Esophagus muscularis mucosa (tissue), 4 donors: ENCODE results near the gene ABI3BP. TPM values are rescaled to one million over a fixed set of nuclear protein-coding genes. Genes with fewer than 3 reads are reported as not detected.
A peak's percentile ranks its signal among the peaks of the same experiment; 100 is the strongest.

Experiments used
- DNase-seq: peaks from one replicate; pipeline ENCODE4 v3.0.0-alpha.2; 2017; ENCODE audit errors: extremely low spot score
- H3K27ac ChIP-seq, 4 donors: fragments of 200-600 bp; sonication (generic); replicated peaks in 1 of 4; 1 replicate in 3 of 4; 2 replicates in 1 of 4; pipeline ENCODE4 v1.5.1; 2016 to 2019; ENCODE audit warnings: mild to moderate bottlenecking in 1 of 4
- H3K27me3 ChIP-seq, 4 donors: fragments of 200-600 bp; sonication (generic); one replicate each; pipeline versions ENCODE4 v1.5.1 to v1.6.0; 2016 to 2019
- H3K36me3 ChIP-seq, 4 donors: fragments of 200-600 bp; sonication (generic); one replicate each; pipeline ENCODE4 v1.5.1; 2016 to 2019
- H3K4me1 ChIP-seq, 4 donors: fragments of 200-600 bp; sonication (generic); one replicate each; pipeline ENCODE4 v1.5.1; 2016 to 2019
- H3K4me3 ChIP-seq, 4 donors: fragments of 200-600 bp; sonication (generic); 1 replicate in 2 of 4; 2 replicates in 2 of 4; pipeline ENCODE4 v1.5.1; 2016 to 2019; ENCODE audit warnings: mild to moderate bottlenecking in 4 of 4, moderate library complexity in 1 of 4
- H3K9me3 ChIP-seq, 4 donors: fragments of 200-600 bp; sonication (generic); 1 replicate in 3 of 4; 2 replicates in 1 of 4; pipeline ENCODE4 v1.5.1; 2016 to 2019
- CTCF ChIP-seq, 3 experiments: fragments of 200-600 bp in 2 of 3; fragments of 450-650 bp in 1 of 3; sonication (generic) in 2 of 3; IDR thresholded peaks; one replicate each; pipeline ENCODE4 v1.5.1; 2017 to 2019; ENCODE audit warnings: antibody characterized with exemption in 3 of 3, mild to moderate bottlenecking in 2 of 3, moderate library complexity in 1 of 3
- EP300 ChIP-seq: sonication (generic); formaldehyde crosslinking; IDR thresholded peaks from one replicate; pipeline ENCODE4 v1.6.1; 2017; ENCODE audit warnings: antibody characterized with exemption
- POLR2A ChIP-seq: fragments of 450-650 bp; IDR thresholded peaks from one replicate; pipeline ENCODE4 v1.6.1; 2017; ENCODE audit warnings: antibody characterized with exemption, moderate library complexity, mild to moderate bottlenecking, low read depth
- POLR2AphosphoS5 ChIP-seq, 2 donors: sonication (generic); formaldehyde crosslinking; IDR thresholded peaks; one replicate each; pipeline ENCODE4 v1.6.1; 2017; ENCODE audit warnings: antibody characterized with exemption in 2 of 2
- WGBS: methylation state at CpG from one replicate; pipeline ENCODE4 v1.1.5; 2018; 5-methylcytosine and 5-hydroxymethylcytosine counted together
- intact Hi-C: fragments of 100-400 bp; cut with DNase I; formaldehyde crosslinking; loops from one replicate; pipeline ENCODE4 v1.15.1; 2023
- total RNA-seq, 4 donors: library from RNA; depleted of rRNA; stranded (reverse); fragments of >200 nt; gene quantifications; one replicate each; pipeline versions ENCODE4 v1.1.0 to v1.2.1, GENCODE V29; 2016

The ABI3BP gene
- total RNA-seq, 4 donors from 2014 or later, result 25.7 to 67.3 (median 61.5) TPM

- no peak for DNase-seq
- no peak for TF ChIP-seq EP300
- no peak for TF ChIP-seq CTCF (IDR thresholded peaks at IDR 0.05)
- TF ChIP-seq POLR2A, result no peak
- no peak for TF ChIP-seq POLR2AphosphoS5 (IDR thresholded peaks at IDR 0.05)
- WGBS, result 70% methylated on average over 1 of the region's 1 CpG
- no peak overlapping the region for H3K27ac ChIP-seq
- no peaks in the 10 kb centered on the region for H3K27me3 ChIP-seq
- no peak overlapping the region for H3K4me3 ChIP-seq
- intact Hi-C loops, result no loop called here
- H3K4me1 ChIP-seq, result no peaks in the 10 kb centered on the region
- H3K9me3 ChIP-seq, result peaks cover 0 to 3% (median 0%) of the 10 kb centered on the region in 4 donors
- no peaks in the 10 kb centered on the region for H3K36me3 ChIP-seq
These were observed 17.1 kb upstream of the ABI3BP start for GRCh38 chr3:101010296-101010695.

- no peak for DNase-seq
- intact Hi-C loops, result no loop called here
- Histone ChIP-seq H3K27ac (no peak overlapping the region), H3K4me1 (no peaks in the 10 kb centered on the region), H3K9me3 (peaks cover 0 to 3% (median 0%) of the 10 kb centered on the region in 4 donors), H3K27me3 (no peaks in the 10 kb centered on the region), H3K4me3 (no peak overlapping the region), H3K36me3 (no peaks in the 10 kb centered on the region)
- no peak for TF ChIP-seq EP300
- no peak for TF ChIP-seq POLR2AphosphoS5 (IDR thresholded peaks at IDR 0.05)
- TF ChIP-seq POLR2A, result no peak
- TF ChIP-seq CTCF (IDR thresholded peaks at IDR 0.05), result no peak
- WGBS, result 52% methylated on average over 2 of the region's 2 CpGs
These were observed 16.2 kb upstream of the ABI3BP start for GRCh38 chr3:101009386-101009785.

GRCh38 chr3:100999160-100999559, 5.9 kb upstream of the ABI3BP start:
- Histone ChIP-seq H3K4me1 (peaks cover 3 to 20% (median 13%) of the 10 kb centered on the region in 4 donors), H3K4me3 (no peak overlapping the region), H3K27me3 (no peaks in the 10 kb centered on the region), H3K27ac (no peak overlapping the region), H3K36me3 (no peaks in the 10 kb centered on the region), H3K9me3 (no peaks in the 10 kb centered on the region)
- intact Hi-C loops, result no loop called here
- TF ChIP-seq POLR2A, result no peak
- WGBS, result 96% methylated on average over 2 of the region's 2 CpGs
- no peak for DNase-seq

GRCh38 chr3:100994809-100995208, 1.6 kb upstream of the ABI3BP start:
- no peak for DNase-seq
- H3K4me1 ChIP-seq, result peaks cover 3 to 50% (median 31%) of the 10 kb centered on the region in 4 donors
- no peak for TF ChIP-seq EP300
- TF ChIP-seq CTCF (IDR thresholded peaks at IDR 0.05), result no peak
- TF ChIP-seq POLR2A, result no peak
- no peak for TF ChIP-seq POLR2AphosphoS5 (IDR thresholded peaks at IDR 0.05)
- intact Hi-C loops, result no loop called here
- H3K27ac ChIP-seq, result peak overlapping the region; percentile 67 to 79 (median 75)
- H3K27me3 ChIP-seq, result no peaks in the 10 kb centered on the region
- 64% methylated on average over 2 of the region's 2 CpGs for WGBS
- no peak overlapping the region for H3K4me3 ChIP-seq
- no peaks in the 10 kb centered on the region for H3K9me3 ChIP-seq
- no peaks in the 10 kb centered on the region for H3K36me3 ChIP-seq

DNA sequence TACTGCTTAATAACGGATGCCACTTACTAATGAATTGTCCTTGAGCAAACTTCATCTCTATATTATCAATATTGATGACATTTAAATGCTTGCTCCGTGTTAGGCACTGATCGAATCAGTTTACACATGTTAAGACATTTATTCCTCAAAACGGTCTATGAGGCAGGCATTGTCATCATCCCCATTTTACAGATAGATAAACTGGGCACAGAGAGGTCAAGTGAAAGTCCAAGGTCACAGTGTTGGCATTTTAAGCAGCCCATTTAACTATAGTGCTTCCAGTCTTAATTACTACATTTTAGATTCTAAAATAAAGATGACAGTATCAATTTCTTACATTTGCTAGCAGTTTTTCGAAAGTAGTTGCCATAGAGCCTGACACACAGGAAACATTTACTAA, 966 bp upstream of the ABI3BP start:
- Histone ChIP-seq H3K27me3 (no peaks in the 10 kb centered on the region), H3K9me3 (no peaks in the 10 kb centered on the region), H3K4me1 (peaks cover 3 to 56% (median 34%) of the 10 kb centered on the region in 4 donors), H3K27ac (peak overlapping the region; percentile 67 to 79 (median 75)), H3K36me3 (no peaks in the 10 kb centered on the region), H3K4me3 (no peak overlapping the region)
- no peak for DNase-seq
- intact Hi-C loops, result no loop called here
- TF ChIP-seq POLR2A (no peak), POLR2AphosphoS5 (IDR thresholded peaks at IDR 0.05) (no peak), EP300 (no peak), CTCF (IDR thresholded peaks at IDR 0.05) (no peak)
- 71% methylated on average over 5 of the region's 5 CpGs for WGBS
